SJSA1 (cell line): Measurements from ENCODE around the gene C1QTNF8. TPM values are rescaled to one million over a fixed set of nuclear protein-coding genes. Genes with fewer than 3 reads are reported as not detected.

Experiments
- DNase-seq, 2 experiments: peaks; one replicate each; pipeline ENCODE4 v3.0.0-alpha.2; 2015 to 2020; ENCODE audit warnings: low spot score in 2 of 2, low read depth in 1 of 2
- H3K27ac ChIP-seq: fragments of 250-450 bp; sonication (Bioruptor Pico); 2 replicates; pipeline ENCODE4 v1.5.1; 2020; ENCODE audit warnings: mild to moderate bottlenecking, moderate library complexity
- H3K27me3 ChIP-seq: fragments of 250-450 bp; sonication (Bioruptor Pico); replicated peaks from 2 replicates; pipeline ENCODE4 v1.5.1; 2020; ENCODE audit warnings: mild to moderate bottlenecking, moderate library complexity
- H3K36me3 ChIP-seq: fragments of 250-450 bp; sonication (Bioruptor Pico); 2 replicates; pipeline ENCODE4 v1.5.1; 2020; ENCODE audit warnings: mild to moderate bottlenecking
- H3K4me1 ChIP-seq: fragments of 250-450 bp; sonication (Bioruptor Pico); replicated peaks from 2 replicates; pipeline ENCODE4 v1.6.1; 2021; ENCODE audit warnings: mild to moderate bottlenecking
- H3K4me3 ChIP-seq: fragments of 250-450 bp; sonication (Bioruptor Pico); 2 replicates; pipeline ENCODE4 v1.5.1; 2020; ENCODE audit warnings: mild to moderate bottlenecking
- H3K9me3 ChIP-seq: fragments of 250-450 bp; sonication (Bioruptor Pico); replicated peaks from 2 replicates; pipeline ENCODE4 v1.5.1; 2020; ENCODE audit warnings: mild to moderate bottlenecking
- total RNA-seq: library from RNA; depleted of rRNA; stranded (reverse); fragments of >200 nt; shearing (Covaris generic); gene quantifications from 2 replicates; pipeline ENCODE4 v1.2.3, GENCODE V29; 2014

Gene C1QTNF8
- total RNA-seq, 1 experiment from 2014 or later, result not detected

- DNase-seq, result no peak
- peaks cover 85% of the 10 kb centered on the region for H3K27me3 ChIP-seq
- H3K27ac ChIP-seq, result no peak overlapping the region
Measured at GRCh38 chr16:1078579-1079021, 17.4 kb downstream of the C1QTNF8 start.

GRCh38 chr16:1077877-1078578 lies 18.0 kb downstream of the C1QTNF8 start:
- no peak overlapping the region for H3K4me3 ChIP-seq
- H3K36me3 ChIP-seq, result no peaks in the 10 kb centered on the region
- peaks cover 84% of the 10 kb centered on the region for H3K27me3 ChIP-seq
- DNase-seq, result no peak
- H3K27ac ChIP-seq, result no peak overlapping the region
- no peaks in the 10 kb centered on the region for H3K9me3 ChIP-seq
- H3K4me1 ChIP-seq, result no peaks in the 10 kb centered on the region

More at GRCh38 chr16:1078579-1079021, 17.4 kb downstream of the C1QTNF8 start:
- Histone ChIP-seq H3K4me1 (no peaks in the 10 kb centered on the region), H3K9me3 (no peaks in the 10 kb centered on the region), H3K4me3 (no peak overlapping the region), H3K36me3 (no peaks in the 10 kb centered on the region)

- H3K9me3 ChIP-seq, result no peaks in the 10 kb centered on the region
- H3K27ac ChIP-seq, result no peak overlapping the region
- H3K4me1 ChIP-seq, result no peaks in the 10 kb centered on the region
- H3K4me3 ChIP-seq, result no peak overlapping the region
- no peaks in the 10 kb centered on the region for H3K36me3 ChIP-seq
- DNase-seq, result no peak
- H3K27me3 ChIP-seq, result peaks cover 81% of the 10 kb centered on the region
Measured at GRCh38 chr16:1076801-1077576, 19.1 kb downstream of the C1QTNF8 start.

GRCh38 chr16:1075546-1075945 lies 20.5 kb downstream of the C1QTNF8 start:
- no peaks in the 10 kb centered on the region for H3K36me3 ChIP-seq
- DNase-seq, result no peak
- H3K27ac ChIP-seq, result no peak overlapping the region
- no peaks in the 10 kb centered on the region for H3K4me1 ChIP-seq
- H3K4me3 ChIP-seq, result no peak overlapping the region
- H3K9me3 ChIP-seq, result no peaks in the 10 kb centered on the region
- H3K27me3 ChIP-seq, result peaks cover 79% of the 10 kb centered on the region

GRCh38 chr16:1074379-1074649 lies 21.7 kb downstream of the C1QTNF8 start:
- no peak overlapping the region for H3K27ac ChIP-seq
- no peaks in the 10 kb centered on the region for H3K4me1 ChIP-seq
- H3K9me3 ChIP-seq, result no peaks in the 10 kb centered on the region
- H3K4me3 ChIP-seq, result no peak overlapping the region
- peaks cover 80% of the 10 kb centered on the region for H3K27me3 ChIP-seq
- H3K36me3 ChIP-seq, result no peaks in the 10 kb centered on the region
- no peak for DNase-seq

GRCh38 chr16:1073566-1074378 lies 22.3 kb downstream of the C1QTNF8 start:
- Histone ChIP-seq H3K4me3 (no peak overlapping the region), H3K4me1 (no peaks in the 10 kb centered on the region), H3K36me3 (no peaks in the 10 kb centered on the region), H3K9me3 (no peaks in the 10 kb centered on the region), H3K27me3 (peaks cover 81% of the 10 kb centered on the region), H3K27ac (no peak overlapping the region)
- DNase-seq, result no peak

- no peak for DNase-seq
- Histone ChIP-seq H3K9me3 (no peaks in the 10 kb centered on the region), H3K27ac (no peak overlapping the region), H3K4me1 (no peaks in the 10 kb centered on the region), H3K27me3 (peaks cover 80% of the 10 kb centered on the region), H3K36me3 (no peaks in the 10 kb centered on the region), H3K4me3 (no peak overlapping the region)
Measured at GRCh38 chr16:1073262-1073558, 22.8 kb downstream of the C1QTNF8 start.

- Histone ChIP-seq H3K4me1 (no peaks in the 10 kb centered on the region), H3K9me3 (no peaks in the 10 kb centered on the region), H3K4me3 (no peak within 1 kb of the TSS), H3K27ac (no peak within 1 kb of the TSS), H3K36me3 (no peaks in the 10 kb centered on the region), H3K27me3 (peaks cover 81% of the 10 kb centered on the region)
- no peak for DNase-seq
Measured at GRCh38 chr16:1072526-1073261, 23.4 kb downstream of the C1QTNF8 start, which contains the start of gene SSTR5. SSTR5 (plus strand) TSS chr16:1072747; CDS start chr16:1078869, 6,122 bp downstream.

- no peaks in the 10 kb centered on the region for H3K4me1 ChIP-seq
- H3K27me3 ChIP-seq, result peaks cover 85% of the 10 kb centered on the region
- DNase-seq, result no peak
- no peak overlapping the region for H3K4me3 ChIP-seq
- no peak overlapping the region for H3K27ac ChIP-seq
- no peaks in the 10 kb centered on the region for H3K9me3 ChIP-seq
- H3K36me3 ChIP-seq, result no peaks in the 10 kb centered on the region
Measured at GRCh38 chr16:1071561-1072225, 24.4 kb downstream of the C1QTNF8 start.

- peaks cover 88% of the 10 kb centered on the region for H3K27me3 ChIP-seq
- no peaks in the 10 kb centered on the region for H3K4me1 ChIP-seq
- H3K4me3 ChIP-seq, result no peak overlapping the region
- no peak overlapping the region for H3K27ac ChIP-seq
- no peaks in the 10 kb centered on the region for H3K9me3 ChIP-seq
- DNase-seq, result no peak
- no peaks in the 10 kb centered on the region for H3K36me3 ChIP-seq
Measured at GRCh38 chr16:1070864-1071408, 25.1 kb downstream of the C1QTNF8 start.

- Histone ChIP-seq H3K4me1 (no peaks in the 10 kb centered on the region), H3K9me3 (no peaks in the 10 kb centered on the region), H3K36me3 (no peaks in the 10 kb centered on the region), H3K4me3 (no peak overlapping the region), H3K27ac (no peak overlapping the region), H3K27me3 (peaks cover 91% of the 10 kb centered on the region)
- DNase-seq, result no peak
Measured at GRCh38 chr16:1070084-1070863, 25.8 kb downstream of the C1QTNF8 start.

GRCh38 chr16:1069154-1069553 lies 26.9 kb downstream of the C1QTNF8 start:
- Histone ChIP-seq H3K4me1 (no peaks in the 10 kb centered on the region), H3K27ac (no peak overlapping the region), H3K9me3 (no peaks in the 10 kb centered on the region), H3K4me3 (no peak overlapping the region), H3K27me3 (peaks cover 91% of the 10 kb centered on the region), H3K36me3 (no peaks in the 10 kb centered on the region)
- DNase-seq, result no peak
